Measurements from ENCODE around the gene MEF2C.

GRCh38 chr5:88929385-88929784, 46.4 kb upstream of the MEF2C start:
- TF ChIP-seq, protein P1, sequence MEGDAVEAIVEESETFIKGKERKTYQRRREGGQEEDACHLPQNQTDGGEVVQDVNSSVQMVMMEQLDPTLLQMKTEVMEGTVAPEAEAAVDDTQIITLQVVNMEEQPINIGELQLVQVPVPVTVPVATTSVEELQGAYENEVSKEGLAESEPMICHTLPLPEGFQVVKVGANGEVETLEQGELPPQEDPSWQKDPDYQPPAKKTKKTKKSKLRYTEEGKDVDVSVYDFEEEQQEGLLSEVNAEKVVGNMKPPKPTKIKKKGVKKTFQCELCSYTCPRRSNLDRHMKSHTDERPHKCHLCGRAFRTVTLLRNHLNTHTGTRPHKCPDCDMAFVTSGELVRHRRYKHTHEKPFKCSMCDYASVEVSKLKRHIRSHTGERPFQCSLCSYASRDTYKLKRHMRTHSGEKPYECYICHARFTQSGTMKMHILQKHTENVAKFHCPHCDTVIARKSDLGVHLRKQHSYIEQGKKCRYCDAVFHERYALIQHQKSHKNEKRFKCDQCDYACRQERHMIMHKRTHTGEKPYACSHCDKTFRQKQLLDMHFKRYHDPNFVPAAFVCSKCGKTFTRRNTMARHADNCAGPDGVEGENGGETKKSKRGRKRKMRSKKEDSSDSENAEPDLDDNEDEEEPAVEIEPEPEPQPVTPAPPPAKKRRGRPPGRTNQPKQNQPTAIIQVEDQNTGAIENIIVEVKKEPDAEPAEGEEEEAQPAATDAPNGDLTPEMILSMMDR (IDR thresholded peaks at IDR 0.05) = no peak
- TF ChIP-seq POLR2AphosphoS5 (IDR thresholded peaks at IDR 0.05; ENCODE audit: low read depth, low read length) (no peak), TCF7L2 (IDR thresholded peaks at IDR 0.05; ENCODE audit: low read depth, low read length) (no peak), SIN3A (IDR thresholded peaks at IDR 0.05; ENCODE audit: borderline replicate concordance, insufficient read depth, low read depth, low read length) (no peak)
- TF ChIP-seq, protein P2, sequence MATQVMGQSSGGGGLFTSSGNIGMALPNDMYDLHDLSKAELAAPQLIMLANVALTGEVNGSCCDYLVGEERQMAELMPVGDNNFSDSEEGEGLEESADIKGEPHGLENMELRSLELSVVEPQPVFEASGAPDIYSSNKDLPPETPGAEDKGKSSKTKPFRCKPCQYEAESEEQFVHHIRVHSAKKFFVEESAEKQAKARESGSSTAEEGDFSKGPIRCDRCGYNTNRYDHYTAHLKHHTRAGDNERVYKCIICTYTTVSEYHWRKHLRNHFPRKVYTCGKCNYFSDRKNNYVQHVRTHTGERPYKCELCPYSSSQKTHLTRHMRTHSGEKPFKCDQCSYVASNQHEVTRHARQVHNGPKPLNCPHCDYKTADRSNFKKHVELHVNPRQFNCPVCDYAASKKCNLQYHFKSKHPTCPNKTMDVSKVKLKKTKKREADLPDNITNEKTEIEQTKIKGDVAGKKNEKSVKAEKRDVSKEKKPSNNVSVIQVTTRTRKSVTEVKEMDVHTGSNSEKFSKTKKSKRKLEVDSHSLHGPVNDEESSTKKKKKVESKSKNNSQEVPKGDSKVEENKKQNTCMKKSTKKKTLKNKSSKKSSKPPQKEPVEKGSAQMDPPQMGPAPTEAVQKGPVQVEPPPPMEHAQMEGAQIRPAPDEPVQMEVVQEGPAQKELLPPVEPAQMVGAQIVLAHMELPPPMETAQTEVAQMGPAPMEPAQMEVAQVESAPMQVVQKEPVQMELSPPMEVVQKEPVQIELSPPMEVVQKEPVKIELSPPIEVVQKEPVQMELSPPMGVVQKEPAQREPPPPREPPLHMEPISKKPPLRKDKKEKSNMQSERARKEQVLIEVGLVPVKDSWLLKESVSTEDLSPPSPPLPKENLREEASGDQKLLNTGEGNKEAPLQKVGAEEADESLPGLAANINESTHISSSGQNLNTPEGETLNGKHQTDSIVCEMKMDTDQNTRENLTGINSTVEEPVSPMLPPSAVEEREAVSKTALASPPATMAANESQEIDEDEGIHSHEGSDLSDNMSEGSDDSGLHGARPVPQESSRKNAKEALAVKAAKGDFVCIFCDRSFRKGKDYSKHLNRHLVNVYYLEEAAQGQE (IDR thresholded peaks at IDR 0.05; ENCODE audit: insufficient read depth in 1 of 2, low read depth in 2 of 2, low read length in 1 of 2) = no peak
